ENCODE data around the gene PLPPR4.

DNA sequence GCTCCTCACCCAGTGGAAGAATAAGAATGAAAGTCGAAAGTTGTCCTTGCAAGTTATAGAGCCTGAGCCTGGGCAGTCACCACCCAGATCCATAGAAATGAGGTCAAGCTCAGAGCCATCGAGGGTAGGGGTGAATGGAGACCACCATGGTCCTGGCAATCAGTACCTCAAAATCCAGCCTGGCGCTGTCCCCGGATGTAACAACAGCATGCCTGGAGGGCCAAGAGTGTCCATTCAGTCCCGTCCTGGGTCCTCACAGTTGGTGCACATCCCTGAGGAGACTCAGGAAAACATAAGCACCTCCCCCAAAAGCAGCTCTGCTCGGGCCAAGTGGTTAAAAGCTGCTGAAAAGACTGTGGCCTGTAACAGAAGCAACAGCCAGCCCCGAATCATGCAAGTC, 41.8 kb downstream of the PLPPR4 start:
- TF ChIP-seq, protein P1, sequence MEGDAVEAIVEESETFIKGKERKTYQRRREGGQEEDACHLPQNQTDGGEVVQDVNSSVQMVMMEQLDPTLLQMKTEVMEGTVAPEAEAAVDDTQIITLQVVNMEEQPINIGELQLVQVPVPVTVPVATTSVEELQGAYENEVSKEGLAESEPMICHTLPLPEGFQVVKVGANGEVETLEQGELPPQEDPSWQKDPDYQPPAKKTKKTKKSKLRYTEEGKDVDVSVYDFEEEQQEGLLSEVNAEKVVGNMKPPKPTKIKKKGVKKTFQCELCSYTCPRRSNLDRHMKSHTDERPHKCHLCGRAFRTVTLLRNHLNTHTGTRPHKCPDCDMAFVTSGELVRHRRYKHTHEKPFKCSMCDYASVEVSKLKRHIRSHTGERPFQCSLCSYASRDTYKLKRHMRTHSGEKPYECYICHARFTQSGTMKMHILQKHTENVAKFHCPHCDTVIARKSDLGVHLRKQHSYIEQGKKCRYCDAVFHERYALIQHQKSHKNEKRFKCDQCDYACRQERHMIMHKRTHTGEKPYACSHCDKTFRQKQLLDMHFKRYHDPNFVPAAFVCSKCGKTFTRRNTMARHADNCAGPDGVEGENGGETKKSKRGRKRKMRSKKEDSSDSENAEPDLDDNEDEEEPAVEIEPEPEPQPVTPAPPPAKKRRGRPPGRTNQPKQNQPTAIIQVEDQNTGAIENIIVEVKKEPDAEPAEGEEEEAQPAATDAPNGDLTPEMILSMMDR (IDR thresholded peaks at IDR 0.05 in 8 of 11, conservative IDR thresholded peaks at IDR 0.05 in 3 of 11): no peak
- no peak for TF ChIP-seq POLR2AphosphoS5 (IDR thresholded peaks at IDR 0.05)
